ENCODE data around the gene DRC1.

The DRC1 gene

DNA sequence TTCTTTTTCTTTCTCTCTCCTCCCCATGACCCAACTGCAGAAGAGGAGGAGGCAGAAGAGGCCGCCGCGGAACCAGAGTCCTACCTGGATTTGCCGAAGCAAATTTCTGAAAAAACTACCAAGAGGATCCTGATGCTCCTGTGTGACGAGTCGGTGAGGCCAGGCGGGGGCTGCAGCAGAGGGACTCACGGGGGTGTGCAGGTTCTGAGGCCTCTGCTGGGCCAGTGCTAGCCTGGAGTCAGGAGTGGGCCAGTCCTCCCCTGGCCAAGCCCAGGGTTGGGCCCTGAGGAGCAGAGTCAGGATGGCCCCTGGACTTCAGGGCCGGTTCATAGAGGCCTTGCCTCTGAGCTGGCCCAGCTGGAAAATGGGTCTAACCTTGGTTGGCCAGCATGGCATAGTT lies 46.9 kb downstream of the DRC1 start:
- no peak for DNase-seq (ENCODE audit: low read depth)

DNA sequence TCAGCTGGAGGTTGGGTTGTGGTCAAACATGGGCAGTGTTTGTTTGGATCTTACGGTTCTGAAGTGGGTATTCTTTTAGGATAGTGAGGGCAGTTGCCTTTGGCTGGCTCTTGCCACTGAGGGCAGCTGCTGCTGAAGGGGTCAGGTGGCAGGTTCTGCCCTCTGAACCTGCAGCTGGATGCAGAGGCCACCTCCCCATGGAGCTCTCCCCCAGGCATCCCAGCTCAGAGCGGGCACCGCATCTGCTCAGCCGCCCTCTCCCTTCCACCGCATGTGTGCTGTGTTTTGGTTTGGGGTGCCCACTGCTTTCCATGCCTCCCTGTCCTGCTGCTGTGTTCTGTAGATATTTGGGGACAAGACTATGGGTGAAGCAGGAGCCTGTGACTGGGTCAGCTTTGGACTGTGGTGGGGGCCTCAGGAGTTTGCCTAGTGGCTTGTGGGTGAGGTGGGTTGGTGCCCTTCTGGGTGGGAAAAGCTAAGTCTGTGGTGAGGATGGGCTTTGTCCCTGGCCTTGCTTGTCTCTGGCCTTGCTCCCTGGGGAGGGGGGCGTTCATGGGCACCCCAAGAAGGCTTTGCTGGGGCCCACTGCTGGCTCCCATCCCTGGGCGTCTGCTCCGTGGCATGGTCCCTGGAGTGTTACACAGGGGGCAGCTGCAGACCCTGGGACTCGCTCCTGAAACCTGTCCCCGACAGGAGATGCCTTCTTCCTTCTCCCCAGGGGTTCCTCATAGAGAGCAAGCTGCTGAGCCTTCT lies 47.7 kb downstream of the DRC1 start:
- no peak for DNase-seq (ENCODE audit: low read depth)

- no peak for DNase-seq (ENCODE audit: low read depth)
These were observed 48.4 kb downstream of the DRC1 start for GRCh38 chr2:26450031-26450635.

DNA sequence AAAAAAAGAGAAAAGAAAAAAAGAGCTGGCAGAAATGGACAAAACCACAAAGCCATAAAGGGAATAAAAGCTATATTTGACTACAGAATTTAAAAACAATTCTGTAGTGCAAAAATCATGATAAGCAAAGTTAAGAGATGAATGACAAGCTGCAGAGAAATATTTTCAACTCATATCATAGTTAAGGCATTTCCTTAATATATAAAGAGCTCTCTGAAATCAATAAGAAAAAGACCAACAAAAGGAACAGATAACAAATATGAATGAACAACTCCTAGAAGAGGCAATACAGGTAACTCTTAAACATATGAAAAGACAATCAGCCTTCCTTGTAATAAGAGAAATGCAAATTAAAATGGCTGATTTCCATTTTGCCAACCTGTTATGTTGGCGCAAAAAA lies 50.0 kb downstream of the DRC1 start:
- DNase-seq (ENCODE audit: low read depth), result no peak

GRCh38 chr2:26453421-26454329 lies 52.0 kb downstream of the DRC1 start:
- DNase-seq (ENCODE audit: low read depth), result no peak

- DNase-seq (ENCODE audit: low read depth), result no peak
These were observed 52.9 kb downstream of the DRC1 start for GRCh38 chr2:26454561-26455001.

DNA sequence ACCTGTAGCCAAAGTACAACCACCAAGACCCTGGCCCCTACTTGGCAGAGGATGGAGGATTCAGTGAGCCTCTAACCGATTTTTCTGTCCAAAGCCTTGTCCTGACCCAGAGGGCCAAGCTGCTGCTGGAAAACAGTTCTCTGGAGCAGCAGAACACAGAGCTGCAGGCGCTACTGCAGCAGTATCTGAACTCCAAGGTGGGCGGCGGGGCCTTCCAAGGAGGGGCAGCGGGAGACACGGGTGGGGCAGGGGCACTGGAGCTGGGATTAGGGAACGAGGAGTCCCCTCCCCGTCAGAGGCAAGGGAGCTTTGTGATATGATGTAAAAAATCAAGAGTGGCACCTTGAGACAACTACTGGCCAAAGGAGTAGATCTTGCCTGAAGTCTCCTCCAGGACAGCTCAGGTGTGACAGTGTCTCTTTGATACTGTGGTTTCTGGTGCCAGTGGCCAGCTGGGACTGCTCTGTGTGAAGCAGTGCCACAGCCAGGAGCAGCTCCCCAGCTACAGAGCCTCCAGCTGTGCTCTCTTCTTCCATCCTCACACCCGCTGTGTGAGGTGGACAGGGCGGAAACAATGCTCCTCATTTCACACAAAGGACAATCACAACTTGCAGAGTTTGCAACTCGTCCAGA lies 53.4 kb downstream of the DRC1 start:
- DNase-seq (ENCODE audit: low read depth), result no peak

DNA sequence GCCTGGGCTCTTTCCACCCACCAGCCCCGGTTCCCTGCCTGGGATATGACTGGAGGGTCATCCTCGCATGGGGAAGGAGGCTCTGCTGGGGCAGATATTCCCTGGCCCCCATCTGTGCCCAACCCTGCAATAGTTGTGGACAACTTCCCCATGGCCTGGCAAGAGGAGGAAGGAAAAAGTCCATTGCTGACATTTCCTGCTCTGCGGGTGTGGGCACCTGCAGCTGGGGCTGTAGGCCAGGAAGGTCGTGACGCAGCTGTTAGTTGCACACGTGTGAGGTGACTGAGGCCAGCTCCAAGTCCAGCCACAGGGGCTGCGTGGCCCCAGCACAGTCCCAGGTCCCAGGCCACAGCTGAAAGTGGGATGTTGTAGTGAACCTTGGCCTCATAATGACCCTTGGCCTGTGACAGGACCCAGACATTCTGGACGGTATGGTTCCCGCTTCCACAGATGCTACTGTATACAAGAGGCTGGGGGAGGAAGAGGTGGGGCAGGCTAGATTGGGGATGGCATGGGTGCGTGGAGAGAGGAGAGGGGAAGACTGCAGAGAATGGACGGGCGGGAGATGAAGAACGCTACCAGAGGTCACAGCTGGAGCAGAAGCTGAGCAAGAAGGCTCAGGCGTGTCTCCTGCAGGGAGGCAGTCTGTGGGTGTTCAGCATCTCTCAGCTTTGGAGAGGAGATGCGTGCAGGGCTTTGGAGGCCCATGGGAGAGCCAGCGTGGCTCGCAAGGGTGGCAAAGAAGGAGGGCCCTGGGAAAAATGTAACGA lies 54.1 kb downstream of the DRC1 start:
- no peak for DNase-seq (ENCODE audit: low read depth)

DNA sequence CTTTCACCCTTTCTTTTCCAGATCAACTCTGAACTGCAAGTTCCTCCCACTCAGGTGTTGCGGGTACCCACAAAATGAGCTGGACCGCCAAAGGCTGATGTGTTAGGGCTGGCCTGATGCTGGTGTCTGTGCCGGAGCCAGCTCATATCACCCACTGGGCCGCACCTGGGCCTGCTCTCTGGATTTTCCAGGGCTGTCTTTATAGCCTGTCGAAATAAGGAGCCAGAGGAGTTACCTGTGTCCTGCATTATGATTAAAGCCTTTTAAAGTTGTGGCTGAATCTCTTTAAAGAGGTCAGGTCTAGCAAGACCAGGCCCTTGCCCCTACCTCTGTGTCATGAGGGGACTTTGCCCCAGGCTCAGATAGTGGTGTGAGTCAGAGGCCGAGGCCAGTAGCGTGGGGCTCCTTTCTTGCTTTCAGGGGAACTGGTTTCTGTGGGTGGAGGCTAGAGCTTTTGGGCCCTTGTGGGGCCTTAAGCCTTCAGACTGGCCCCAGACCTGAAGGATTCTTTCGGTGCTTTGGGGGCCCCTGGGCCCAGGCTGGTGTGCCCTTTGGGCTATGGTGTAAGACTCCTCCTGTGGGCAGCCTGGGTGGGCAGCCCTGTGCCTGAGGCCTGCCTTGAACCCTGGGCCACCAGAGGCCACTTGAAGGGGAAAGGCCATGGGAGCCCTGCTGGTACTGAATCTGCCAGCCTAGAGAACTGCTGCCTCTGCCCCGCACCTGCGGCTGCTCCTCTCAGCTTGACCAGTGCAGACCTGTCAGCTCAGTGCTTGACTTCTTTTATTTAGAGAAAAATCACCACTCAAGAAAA lies 54.9 kb downstream of the DRC1 start:
- DNase-seq (ENCODE audit: low read depth), result no peak

- DNase-seq (ENCODE audit: low read depth), result no peak
These were observed 55.5 kb downstream of the DRC1 start for GRCh38 chr2:26457251-26457666.

- no peak for DNase-seq (ENCODE audit: low read depth)
These were observed 56.1 kb downstream of the DRC1 start for GRCh38 chr2:26457695-26458364.

GRCh38 chr2:26458365-26459042 lies 56.8 kb downstream of the DRC1 start:
- DNase-seq (ENCODE audit: low read depth), result no peak

DNA sequence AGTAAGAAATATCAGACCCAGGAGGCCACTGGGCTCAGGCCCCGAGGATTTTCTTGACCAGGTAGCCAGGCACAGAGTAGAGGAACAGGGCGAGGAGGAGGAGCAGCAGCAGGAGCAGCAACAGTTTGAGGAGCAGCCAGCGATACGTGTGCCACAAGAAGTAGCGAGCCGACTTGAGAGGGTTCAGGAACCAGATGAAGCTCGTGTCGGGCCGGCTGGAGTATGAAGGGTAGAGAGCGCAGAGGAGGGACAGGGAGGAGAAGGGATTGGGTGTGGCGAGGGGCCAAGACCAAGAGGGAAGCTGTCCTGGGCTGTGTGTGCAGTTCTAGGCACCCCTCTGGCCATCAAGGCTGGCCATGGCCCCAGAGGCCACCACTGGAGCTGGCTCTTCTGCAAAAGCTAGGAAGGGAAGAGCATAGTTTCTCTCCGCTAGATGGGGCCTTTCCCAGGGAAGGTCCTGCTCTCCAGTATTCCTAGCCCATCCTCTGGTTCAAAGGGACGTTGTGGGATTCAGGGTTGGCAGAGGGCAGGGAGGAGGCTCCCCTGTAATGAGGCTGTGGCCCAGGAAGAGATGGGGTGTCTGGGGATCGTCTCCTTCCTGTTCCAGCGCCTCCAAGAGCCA lies 58.4 kb downstream of the DRC1 start:
- no peak for DNase-seq (ENCODE audit: low read depth)

DNA sequence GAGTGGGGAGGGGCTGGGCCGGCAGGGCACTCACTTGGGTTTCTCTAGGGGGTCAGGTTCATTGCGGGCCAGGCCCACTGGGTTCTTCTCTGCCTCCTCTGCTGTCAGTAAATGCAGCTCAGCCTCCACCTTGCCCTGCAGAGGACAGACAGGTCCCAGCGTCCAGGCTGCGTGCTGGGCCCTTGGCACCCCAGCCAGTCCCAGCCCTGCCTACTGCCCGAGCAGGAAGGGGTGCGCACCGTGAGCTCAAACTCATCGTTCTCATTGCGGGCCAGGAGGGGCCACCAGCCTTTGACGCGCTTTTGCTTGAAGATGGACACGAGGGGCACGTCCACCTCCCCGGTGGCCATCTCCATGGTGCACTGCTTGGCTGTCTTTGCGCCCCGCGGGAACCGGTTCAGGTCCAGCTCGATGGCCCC lies 58.9 kb downstream of the DRC1 start:
- DNase-seq (ENCODE audit: low read depth), result no peak

DNA sequence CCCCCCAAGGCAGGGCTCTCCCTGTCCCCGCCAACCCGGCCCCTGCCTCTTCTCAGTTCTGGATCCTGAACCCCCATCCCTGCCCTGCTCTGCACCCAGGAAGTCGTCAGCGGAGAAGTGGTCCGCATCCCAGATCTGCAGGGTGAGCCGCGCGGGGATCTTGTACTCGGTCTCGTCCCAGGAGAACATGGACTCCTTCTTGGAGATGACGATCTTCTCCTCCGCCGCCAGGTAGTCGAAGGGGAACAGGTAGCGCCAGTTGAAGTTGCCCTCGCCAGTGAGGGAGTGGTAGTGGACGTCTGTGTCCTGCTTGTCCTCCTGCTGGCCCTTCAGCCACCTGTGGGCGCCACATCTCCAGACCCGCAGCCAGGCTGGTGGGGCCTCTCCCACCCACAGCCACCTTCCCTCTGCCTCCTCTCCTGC lies 59.9 kb downstream of the DRC1 start:
- DNase-seq (ENCODE audit: low read depth), result no peak

DNA sequence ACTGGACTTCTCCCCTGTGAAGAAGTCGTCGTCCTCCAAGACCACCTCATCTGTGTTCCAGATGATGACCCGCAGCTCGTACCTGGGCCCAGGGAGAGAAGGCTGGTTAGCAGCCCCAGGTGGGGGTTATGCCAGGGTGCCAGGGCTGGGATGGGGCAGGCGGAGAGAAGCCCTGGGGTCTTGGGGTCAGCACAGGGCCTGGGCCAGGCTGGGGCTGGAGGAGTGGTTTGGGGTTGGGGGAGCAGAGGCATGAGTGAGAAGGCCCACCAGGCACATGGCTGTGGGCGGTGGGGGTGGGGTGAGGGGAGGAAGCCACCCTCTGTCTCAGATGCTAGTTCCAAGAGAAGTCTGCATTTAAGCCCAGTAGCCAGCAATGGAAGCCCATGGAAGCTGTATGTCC lies 60.4 kb downstream of the DRC1 start:
- no peak for DNase-seq (ENCODE audit: low read depth)

DNA sequence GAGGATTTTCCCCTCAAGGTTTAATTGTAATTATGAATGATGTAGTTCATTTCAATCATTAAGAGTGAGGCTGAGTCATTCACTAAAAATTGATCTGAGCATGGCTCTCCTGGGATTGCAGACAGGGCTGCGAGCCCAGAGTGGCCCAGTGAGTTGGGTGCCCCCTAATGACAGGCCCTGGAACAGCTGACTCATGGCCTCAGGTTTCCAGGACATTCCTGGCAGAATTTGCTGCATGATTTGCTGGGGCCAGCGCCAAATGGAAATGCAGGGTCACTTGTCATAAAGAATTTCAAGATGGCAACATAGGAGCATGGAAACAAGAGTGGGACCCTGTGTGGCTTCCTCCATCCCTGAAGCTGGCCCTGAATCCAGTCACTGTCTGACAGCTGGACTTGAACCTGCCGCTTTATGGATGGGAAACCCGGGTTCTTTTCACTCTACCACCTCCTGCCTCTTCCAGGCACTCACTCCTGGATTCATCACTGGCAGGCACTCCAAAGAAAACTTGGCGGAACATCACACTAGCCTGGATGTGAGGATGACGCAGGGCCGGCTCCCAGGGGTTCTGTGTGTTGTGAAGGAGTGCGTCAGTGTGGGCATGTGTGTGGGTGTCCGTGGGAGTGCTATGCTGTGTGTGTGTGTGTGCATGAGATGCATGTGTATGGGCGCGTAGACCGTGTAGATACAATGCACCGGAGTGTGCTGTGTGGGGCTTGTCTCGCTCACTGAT lies 61.0 kb downstream of the DRC1 start:
- no peak for DNase-seq (ENCODE audit: low read depth)

All from stimulated activated CD8-positive, alpha-beta memory T cell treated with anti-CD3 and anti-CD28 coated beads, Interleukin-12 subunit alpha, Interleukin-12 subunit beta, amount 100 ng/mL, for 1 hour (primary cell).